Measurements from ENCODE around the gene POLN.

Gene POLN

GRCh38 chr4:2103127-2103842 is 138.6 kb downstream of the POLN start:
- DNase-seq = no peak

GRCh38 chr4:2102045-2102883 is 139.7 kb downstream of the POLN start:
- no peak for DNase-seq

GRCh38 chr4:2101346-2102044 is 140.4 kb downstream of the POLN start:
- DNase-seq = no peak

- DNase-seq = no peak
These were observed 145.8 kb downstream of the POLN start for GRCh38 chr4:2096073-2096609.

GRCh38 chr4:2095236-2096072 is 146.5 kb downstream of the POLN start:
- peak; percentile 12 for DNase-seq

- DNase-seq = peak; percentile 19
These were observed 147.4 kb downstream of the POLN start for GRCh38 chr4:2094545-2094944.

GRCh38 chr4:2093265-2093664 is 148.7 kb downstream of the POLN start:
- peak; percentile 11 for DNase-seq

- peak; percentile 23 for DNase-seq
These were observed 149.3 kb downstream of the POLN start for GRCh38 chr4:2092669-2093053.

GRCh38 chr4:2091990-2092668 is 149.8 kb downstream of the POLN start:
- peak; percentile 30 for DNase-seq

- peak; percentile 10 for DNase-seq
These were observed 151.3 kb downstream of the POLN start for GRCh38 chr4:2090642-2091041.

GRCh38 chr4:2089222-2089621 is 152.7 kb downstream of the POLN start:
- DNase-seq = no peak

- peak; percentile 19 for DNase-seq
These were observed 154.8 kb downstream of the POLN start for GRCh38 chr4:2087170-2087569.

- peak; percentile 3 for DNase-seq
These were observed 156.4 kb downstream of the POLN start for GRCh38 chr4:2085496-2085901.

GRCh38 chr4:2084316-2084715 is 157.6 kb downstream of the POLN start:
- DNase-seq = peak; percentile 30

- no peak for DNase-seq
These were observed 158.1 kb downstream of the POLN start for GRCh38 chr4:2083826-2084160.

GRCh38 chr4:2083116-2083825 is 158.7 kb downstream of the POLN start:
- peak; percentile 25 for DNase-seq

- peak; percentile 25 for DNase-seq
These were observed 159.3 kb downstream of the POLN start for GRCh38 chr4:2082627-2083026.

- DNase-seq = peak; percentile 4
These were observed 159.8 kb downstream of the POLN start for GRCh38 chr4:2082118-2082517.

- DNase-seq = peak; percentile 18
These were observed 160.4 kb downstream of the POLN start for GRCh38 chr4:2081540-2081939.

- DNase-seq = peak; percentile 22
These were observed 161.3 kb downstream of the POLN start for GRCh38 chr4:2080429-2081300.

Measured in right forelimb (tissue), 1 donor.